SIG-M5 (cell line): ENCODE data around the gene LARP4B.

ENCODE experiments used
- DNase-seq: peaks from one replicate; lab custom pipeline; 2025; lab: John Stamatoyannopoulos, UW

LARP4B gene

GRCh38 chr10:807163-807957 is 124.1 kb downstream of the LARP4B start:
- DNase-seq = no peak

DNA sequence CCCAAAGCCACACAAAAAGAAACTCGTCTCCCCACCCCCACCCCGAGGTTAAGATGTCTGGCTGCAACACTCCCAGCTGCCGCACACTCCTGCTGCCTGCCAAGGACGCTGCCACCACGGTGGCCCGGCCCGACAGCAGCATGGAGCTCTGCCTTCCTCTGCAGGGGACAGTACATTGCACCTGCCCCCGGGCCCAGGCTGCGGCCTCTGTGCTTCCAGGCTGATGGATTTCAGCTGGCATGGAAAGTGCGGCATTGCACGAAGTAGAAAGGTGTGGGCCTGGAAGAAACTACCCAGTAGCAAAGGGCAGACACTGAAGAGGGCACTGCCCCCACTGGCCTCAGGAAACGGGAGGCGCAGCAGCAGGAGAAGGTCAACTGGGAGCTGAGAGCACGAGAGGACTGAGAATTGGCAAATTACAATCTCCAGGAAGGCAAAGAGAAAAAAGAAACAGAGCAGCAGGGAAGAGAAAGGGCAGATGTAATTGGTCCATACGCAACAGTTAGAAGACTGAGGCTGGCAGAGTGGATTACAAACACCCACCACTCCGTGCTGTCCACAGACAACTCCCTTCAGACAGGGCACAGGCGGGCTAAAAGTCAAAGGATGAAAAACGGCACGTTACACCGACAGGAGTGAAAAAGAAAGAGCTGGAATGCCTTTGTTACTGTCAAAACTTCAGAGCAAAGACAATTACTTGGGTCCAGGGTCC is 124.9 kb downstream of the LARP4B start:
- DNase-seq = no peak

GRCh38 chr10:805620-806305 is 125.7 kb downstream of the LARP4B start:
- no peak for DNase-seq

- no peak for DNase-seq
Measured at GRCh38 chr10:804787-805619, 126.5 kb downstream of the LARP4B start.

DNA sequence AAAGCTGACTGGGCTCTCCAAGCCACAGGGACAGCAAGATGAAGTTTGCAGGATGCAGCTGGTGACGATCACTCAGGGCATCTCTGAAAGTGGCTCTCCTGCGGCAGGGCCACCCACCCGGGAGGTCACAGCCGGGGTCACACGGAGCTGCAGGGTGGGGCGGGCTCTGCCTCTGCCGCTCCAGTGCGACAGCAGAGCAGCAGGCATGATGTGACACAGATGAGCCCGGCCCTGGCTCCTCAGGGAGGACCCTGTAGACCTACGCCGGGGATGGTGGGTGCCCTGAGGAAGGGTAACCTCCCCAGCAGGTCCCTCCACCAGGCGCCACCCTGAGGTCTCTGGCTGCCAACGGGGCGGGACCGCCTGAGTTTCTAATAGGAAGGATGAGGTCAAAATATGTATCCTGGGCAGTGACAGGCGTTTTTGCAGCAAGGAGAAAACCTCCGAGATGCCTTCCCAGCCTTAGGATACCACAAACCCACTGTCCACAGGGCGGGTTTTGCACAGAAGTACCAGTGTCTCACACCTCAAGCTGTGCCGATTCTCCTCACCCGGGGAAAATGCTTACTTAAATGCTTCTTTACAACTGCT is 127.2 kb downstream of the LARP4B start:
- no peak for DNase-seq

DNA sequence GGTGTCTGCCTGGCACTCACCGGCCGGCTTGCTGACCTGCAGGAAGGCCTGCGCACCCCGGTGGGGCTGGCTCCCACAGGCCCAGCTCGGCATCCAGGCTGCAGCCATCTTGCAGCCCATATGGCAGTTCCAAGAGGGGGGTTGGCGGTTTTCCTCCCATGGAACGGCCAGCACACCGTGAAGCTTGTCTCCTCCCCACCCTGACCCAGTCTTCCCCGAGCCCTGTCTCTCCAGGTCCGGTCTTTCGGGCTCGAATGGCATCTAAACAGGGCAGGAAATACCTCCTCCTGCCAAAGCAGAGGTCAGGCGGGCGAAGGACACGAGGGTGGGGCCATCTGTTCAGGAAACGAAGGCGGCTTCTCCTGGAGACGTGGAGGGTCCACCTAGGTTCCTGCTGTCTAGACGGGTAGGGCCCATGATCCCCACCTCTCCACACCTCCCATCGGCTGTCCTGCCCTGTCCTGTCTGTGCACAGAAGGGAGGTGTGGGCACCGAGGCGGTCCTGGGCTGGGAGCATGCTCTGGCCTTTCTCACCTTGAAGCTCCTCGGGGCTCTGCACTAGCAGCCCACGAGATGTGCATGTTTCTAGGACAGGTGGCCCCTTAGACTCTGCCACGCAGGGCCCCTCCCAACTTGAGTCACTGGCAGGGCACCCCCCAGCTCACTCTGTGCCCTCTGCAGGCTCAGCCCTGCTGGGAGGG is 128.3 kb downstream of the LARP4B start:
- DNase-seq = no peak

DNA sequence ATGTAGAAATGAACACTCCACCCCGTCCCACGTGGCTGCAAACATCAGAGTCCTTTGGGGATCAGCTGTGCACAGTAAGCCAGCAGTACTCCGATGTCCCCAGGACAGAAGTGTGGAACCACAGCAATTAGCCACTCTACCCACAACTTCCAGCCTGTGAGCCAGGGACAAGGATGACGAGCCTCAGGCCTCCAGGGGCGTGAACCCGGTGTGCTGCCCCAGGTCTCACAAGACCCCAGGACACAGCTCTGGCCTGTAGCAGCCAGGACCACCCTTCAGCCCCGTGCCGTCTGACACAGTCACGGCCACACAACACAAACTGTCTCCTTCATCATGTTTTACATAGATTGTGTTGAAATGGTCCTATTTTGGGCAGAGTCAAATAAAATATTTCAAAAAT is 129.0 kb downstream of the LARP4B start:
- DNase-seq = no peak

- no peak for DNase-seq
Measured at GRCh38 chr10:797179-797578, 134.3 kb downstream of the LARP4B start.

- DNase-seq = no peak
Measured at GRCh38 chr10:796233-796632, 135.3 kb downstream of the LARP4B start.

GRCh38 chr10:794382-794956 is 137.0 kb downstream of the LARP4B start:
- DNase-seq = no peak

DNA sequence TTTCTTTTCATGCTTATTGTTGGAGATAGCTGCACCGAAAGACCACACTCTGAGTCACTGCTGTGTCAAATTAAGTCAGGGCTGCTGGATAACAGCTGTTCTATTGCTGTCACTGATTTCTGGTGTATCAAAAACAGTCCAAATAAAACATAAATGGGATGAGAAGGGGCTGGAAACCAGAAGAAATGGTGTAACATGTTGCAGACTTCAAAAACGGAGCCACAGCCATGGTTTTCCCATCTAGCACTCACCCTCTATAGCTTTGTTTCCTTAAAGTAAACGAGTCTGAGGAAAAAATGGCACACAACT is 138.8 kb downstream of the LARP4B start:
- no peak for DNase-seq

GRCh38 chr10:792083-792791 is 139.3 kb downstream of the LARP4B start:
- DNase-seq = no peak

DNA sequence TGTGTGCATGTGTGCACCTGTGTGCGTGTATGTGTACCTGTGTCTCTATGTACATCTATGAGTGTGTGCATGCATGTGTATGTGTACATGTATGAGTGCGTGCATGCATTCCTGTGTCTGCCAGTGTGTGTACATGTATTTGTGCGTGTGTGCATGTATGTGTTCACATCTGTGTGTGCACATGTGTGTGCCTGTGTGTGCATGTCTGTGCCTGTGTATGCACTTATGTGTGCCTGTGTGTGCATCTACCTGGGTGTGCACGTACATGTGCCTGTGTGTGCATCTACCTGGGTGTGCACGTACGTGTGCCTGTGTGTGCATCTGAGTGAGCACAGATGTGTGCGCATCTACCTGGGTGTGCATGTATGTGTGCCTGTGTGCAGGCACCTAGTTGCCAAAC is 139.9 kb downstream of the LARP4B start:
- DNase-seq = no peak

DNA sequence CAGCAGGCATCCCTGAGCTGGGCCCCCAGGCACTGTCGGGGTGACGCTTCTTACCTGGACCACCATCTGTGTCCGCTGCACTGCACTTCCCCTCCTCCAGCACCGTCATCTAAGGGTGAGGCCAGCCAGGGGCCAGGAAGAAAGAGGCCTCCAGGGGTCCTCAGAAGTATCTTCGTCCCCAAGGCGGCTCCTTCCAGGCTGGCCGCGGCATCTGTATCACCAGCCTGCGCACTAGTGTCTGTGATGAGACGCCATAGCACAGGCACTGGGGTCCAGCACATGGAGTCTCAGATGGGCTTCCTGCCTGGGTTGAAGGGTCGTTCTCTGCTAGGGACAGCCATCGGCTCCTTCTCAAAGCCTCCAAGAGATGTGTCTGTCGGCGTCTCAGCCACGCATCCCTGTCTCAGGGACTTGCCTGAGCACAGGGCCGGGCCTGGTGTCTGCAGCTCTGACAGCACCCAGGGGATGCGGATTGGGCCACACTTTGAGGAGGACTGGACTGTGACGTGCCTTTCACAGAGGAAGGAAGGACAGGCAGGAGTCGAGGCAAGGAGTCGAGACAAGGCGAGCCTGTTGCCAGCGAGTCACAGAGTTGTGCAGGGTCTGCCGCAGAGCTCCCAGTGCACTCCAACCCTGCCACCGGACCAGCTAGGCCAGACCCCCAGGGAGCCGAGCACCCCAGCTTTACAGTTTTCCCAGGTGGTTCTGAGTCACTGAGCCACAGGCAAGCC is 140.5 kb downstream of the LARP4B start:
- DNase-seq = no peak

GRCh38 chr10:789831-790701 is 141.4 kb downstream of the LARP4B start:
- DNase-seq = no peak

DNA sequence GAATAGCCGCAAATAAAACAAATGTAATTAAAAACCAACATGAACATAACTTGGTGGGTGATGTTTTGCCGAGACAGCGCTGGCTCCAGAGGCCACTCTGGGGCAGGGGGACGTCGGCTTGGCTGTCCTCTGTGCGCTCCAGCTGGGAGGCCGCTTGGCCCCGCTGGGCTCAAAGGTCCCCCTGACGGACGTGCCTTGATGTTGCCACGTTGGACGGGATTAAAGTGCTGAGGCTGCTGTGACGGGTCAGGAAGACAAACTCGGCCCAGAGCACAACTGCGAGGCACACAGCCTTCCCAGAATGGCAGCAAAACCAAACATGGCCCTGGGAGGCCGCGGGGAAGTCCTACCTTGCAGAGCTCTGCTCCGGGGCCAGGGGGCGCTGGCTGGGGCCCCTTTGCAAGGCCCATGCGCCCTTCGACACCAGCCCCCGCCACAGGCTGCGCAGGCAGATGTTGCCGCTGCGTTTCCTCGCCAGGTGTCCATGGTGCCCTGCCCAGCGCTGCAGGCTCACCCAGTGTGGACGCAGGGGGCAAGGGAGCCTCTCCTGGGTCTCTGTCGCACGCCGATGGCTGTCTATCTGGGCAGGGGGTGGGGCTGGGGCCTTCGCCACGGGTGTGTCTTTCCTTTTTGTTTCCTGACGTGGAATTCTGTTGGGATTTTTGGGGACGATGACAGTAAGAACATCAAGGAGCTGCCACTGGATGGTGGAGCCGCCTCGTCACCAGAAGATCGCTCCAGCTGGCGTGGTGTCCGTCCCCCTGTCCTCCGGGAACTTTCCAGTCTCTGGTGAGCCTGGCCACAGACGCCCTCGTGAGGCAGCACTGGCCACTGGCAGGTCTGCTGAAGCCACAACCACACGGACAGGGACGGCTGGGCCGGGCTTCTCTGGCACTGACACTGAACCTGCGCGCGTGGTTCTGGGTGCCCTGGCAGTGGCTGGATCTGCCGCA is 142.4 kb downstream of the LARP4B start:
- no peak for DNase-seq

GRCh38 chr10:787933-788651 is 143.4 kb downstream of the LARP4B start:
- DNase-seq = no peak
